K562 (cell line): ENCODE data around the gene IQCC. TPM values are rescaled to one million over a fixed set of nuclear protein-coding genes. Genes with fewer than 3 reads are reported as not detected.

Experiments used
- BCL6 ChIP-seq: fragments of 250-450 bp; sonication (Bioruptor Pico); IDR thresholded peaks from 2 replicates; pipeline ENCODE4 v1.4.0; 2020
- BRCA1 ChIP-seq, 2 experiments: fragments of 450-650 bp in 1 of 2; sonication (generic) in 1 of 2; formaldehyde crosslinking in 1 of 2; IDR thresholded peaks; 2 replicates each; pipeline versions ENCODE4 v1.5.0 to v1.6.1; 2017 to 2020; ENCODE audit warnings: mild to moderate bottlenecking in 1 of 2, missing genetic modification reagents in 1 of 2
- EZH2 ChIP-seq: IDR thresholded peaks from 2 replicates; pipeline ENCODE4 v1.6.1; 2012; ENCODE audit warnings: low read depth, mild to moderate bottlenecking, inconsistent platforms, low read length, borderline replicate concordance
- FOXA1 ChIP-seq: fragments of 450-650 bp; IDR thresholded peaks from 2 replicates; pipeline ENCODE4 v1.6.1; 2016; ENCODE audit warnings: mild to moderate bottlenecking, borderline replicate concordance
- FOXK2 ChIP-seq, 2 experiments: fragments of 450-650 bp; IDR thresholded peaks in 1 of 2; conservative IDR thresholded peaks in 1 of 2; 2 replicates each; pipeline ENCODE4 v1.6.1; 2016; ENCODE audit warnings: low read depth in 2 of 2, mild to moderate bottlenecking in 1 of 2
- MAZ ChIP-seq, 2 experiments: fragments of 450-650 bp in 1 of 2; sonication (generic) in 1 of 2; formaldehyde crosslinking; IDR thresholded peaks in 1 of 2; conservative IDR thresholded peaks in 1 of 2; 2 replicates each; pipeline versions ENCODE4 v1.4.0 to v1.5.0; 2020; ENCODE audit warnings: mild to moderate bottlenecking in 1 of 2, missing genetic modification reagents in 1 of 2
- MCM3 ChIP-seq: fragments of 450-650 bp; IDR thresholded peaks from 2 replicates; pipeline ENCODE4 v1.6.1; 2016
- MEF2A ChIP-seq: IDR thresholded peaks from 2 replicates; pipeline ENCODE4 v1.6.1; 2011; ENCODE audit warnings: low read depth, mild to moderate bottlenecking, low read length, moderate library complexity; ENCODE audit not compliant: control insufficient read depth
- MYC ChIP-seq, 2 experiments: fragments of 250-450 bp in 1 of 2; sonication (Bioruptor Pico) in 1 of 2; IDR thresholded peaks; 2 replicates each; pipeline versions ENCODE4 v1.5.1 to v1.6.1; 2012 to 2021; ENCODE audit warnings: low read depth in 2 of 2, borderline replicate concordance in 1 of 2, improper control_type of control experiment in 1 of 2, low read length in 1 of 2, mild to moderate bottlenecking in 1 of 2, moderate library complexity in 1 of 2
- PURB ChIP-seq: sonication (generic); formaldehyde crosslinking; IDR thresholded peaks from 2 replicates; pipeline ENCODE4 v1.9.0; 2021; ENCODE audit warnings: low read depth, mild to moderate bottlenecking, missing genetic modification reagents
- SMARCE1 ChIP-seq: fragments of 450-650 bp; IDR thresholded peaks from 2 replicates; pipeline ENCODE4 v1.7.1; 2016; ENCODE audit warnings: mild to moderate bottlenecking
- SP1 ChIP-seq: sonication (generic); formaldehyde crosslinking; IDR thresholded peaks from 2 replicates; pipeline ENCODE4 v1.8.1; 2022; ENCODE audit warnings: mild to moderate bottlenecking, missing genetic modification reagents
- UBTF ChIP-seq, 2 experiments: IDR thresholded peaks; 2 replicates each; pipeline ENCODE4 v1.6.1; 2012; ENCODE audit warnings: improper control_type of control experiment in 2 of 2, low read depth in 2 of 2, low read length in 2 of 2, borderline replicate concordance in 1 of 2
- ZNF277 ChIP-seq: fragments of 250-450 bp; sonication (Bioruptor Pico); IDR thresholded peaks from 2 replicates; pipeline ENCODE4 v1.8.0; 2022; ENCODE audit warnings: inconsistent platforms, mild to moderate bottlenecking, moderate library complexity, borderline replicate concordance
- polyA plus RNA-seq, 8 experiments: library from polyadenylated mRNA; depleted of rRNA in 4 of 8; stranded (reverse) in 5 of 8; unstranded in 3 of 8; fragments of >200 nt; fragmentation: Nextera tagmentation in 2 of 8; fragmentation: Illumina TruSeq in 1 of 8; extraction: Ambion mirVana in 2 of 8; extraction: Trizol in 1 of 8; gene quantifications; 2 replicates each; pipeline versions ENCODE4 v1.2.1 to v1.2.3, GENCODE V29; 2011 to 2014; ENCODE audit warnings: inconsistent platforms in 1 of 8, missing spikeins in 1 of 8
- total RNA-seq, 7 experiments: library from RNA; depleted of rRNA in 6 of 7; stranded (reverse); fragments of >200 nt in 6 of 7; fragmentation: Illumina TruSeq in 2 of 7; extraction: Trizol in 2 of 7; gene quantifications; 2 replicates each; pipeline versions ENCODE4 v1.2.1 to v1.2.3, GENCODE V29; 2011 to 2021; ENCODE audit warnings: low replicate concordance in 1 of 7
- TF ChIP-seq, protein P1 (sequence below): fragments of 450-650 bp; IDR thresholded peaks from 2 replicates; pipeline ENCODE4 v1.6.1; 2018; ENCODE audit not compliant: partially characterized antibody
- TF ChIP-seq, protein P2 (sequence below): IDR thresholded peaks from 2 replicates; pipeline ENCODE4 v1.6.1; 2016; ENCODE audit warnings: missing genetic modification characterization, missing compliant biosample characterization

Gene IQCC
- total and polyA plus RNA-seq, 9 of the 15 experiments (the other 6 are each of a cell fraction or from before 2014, with no cell fraction given): 8.1 to 16.5 (median 10.7) TPM

GRCh38 chr1:32221980-32222755 is 16.7 kb downstream of the IQCC start, which contains the start of the genes EIF3I and TMEM234 (continued):
- TF ChIP-seq, protein P1, sequence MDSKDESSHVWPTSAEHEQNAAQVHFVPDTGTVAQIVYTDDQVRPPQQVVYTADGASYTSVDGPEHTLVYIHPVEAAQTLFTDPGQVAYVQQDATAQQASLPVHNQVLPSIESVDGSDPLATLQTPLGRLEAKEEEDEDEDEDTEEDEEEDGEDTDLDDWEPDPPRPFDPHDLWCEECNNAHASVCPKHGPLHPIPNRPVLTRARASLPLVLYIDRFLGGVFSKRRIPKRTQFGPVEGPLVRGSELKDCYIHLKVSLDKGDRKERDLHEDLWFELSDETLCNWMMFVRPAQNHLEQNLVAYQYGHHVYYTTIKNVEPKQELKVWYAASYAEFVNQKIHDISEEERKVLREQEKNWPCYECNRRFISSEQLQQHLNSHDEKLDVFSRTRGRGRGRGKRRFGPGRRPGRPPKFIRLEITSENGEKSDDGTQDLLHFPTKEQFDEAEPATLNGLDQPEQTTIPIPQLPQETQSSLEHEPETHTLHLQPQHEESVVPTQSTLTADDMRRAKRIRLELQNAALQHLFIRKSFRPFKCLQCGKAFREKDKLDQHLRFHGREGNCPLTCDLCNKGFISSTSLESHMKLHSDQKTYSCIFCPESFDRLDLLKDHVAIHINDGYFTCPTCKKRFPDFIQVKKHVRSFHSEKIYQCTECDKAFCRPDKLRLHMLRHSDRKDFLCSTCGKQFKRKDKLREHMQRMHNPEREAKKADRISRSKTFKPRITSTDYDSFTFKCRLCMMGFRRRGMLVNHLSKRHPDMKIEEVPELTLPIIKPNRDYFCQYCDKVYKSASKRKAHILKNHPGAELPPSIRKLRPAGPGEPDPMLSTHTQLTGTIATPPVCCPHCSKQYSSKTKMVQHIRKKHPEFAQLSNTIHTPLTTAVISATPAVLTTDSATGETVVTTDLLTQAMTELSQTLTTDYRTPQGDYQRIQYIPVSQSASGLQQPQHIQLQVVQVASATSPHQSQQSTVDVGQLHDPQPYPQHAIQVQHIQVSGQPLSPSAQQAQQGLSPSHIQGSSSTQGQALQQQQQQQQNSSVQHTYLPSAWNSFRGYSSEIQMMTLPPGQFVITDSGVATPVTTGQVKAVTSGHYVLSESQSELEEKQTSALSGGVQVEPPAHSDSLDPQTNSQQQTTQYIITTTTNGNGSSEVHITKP: no peak
- TF ChIP-seq MEF2A (no peak), FOXK2 (conservative IDR thresholded peaks at IDR 0.05 in 1 of 2, IDR thresholded peaks at IDR 0.05 in 1 of 2; ENCODE audit: low read depth in 2 of 2) (peak; percentile 24 to 78; a peak in 2 of 4 replicates), BCL6 (CRISPR knock-in tag) (no peak), SP1 (CRISPR knock-in tag) (peak; percentile 89), BRCA1 (IDR thresholded peaks at IDR 0.05) (no peak), BRCA1 (CRISPR knock-in tag; IDR thresholded peaks at IDR 0.05) (no peak), PURB (CRISPR knock-in tag) (no peak), MCM3 (no peak), UBTF (IDR thresholded peaks at IDR 0.05; ENCODE audit: borderline replicate concordance in 1 of 2, low read depth in 2 of 2, low read length in 2 of 2) (no peak), SMARCE1 (no peak), ZNF277 (no peak), MAZ (CRISPR knock-in tag; conservative IDR thresholded peaks at IDR 0.05 in 1 of 2, IDR thresholded peaks at IDR 0.05 in 1 of 2) (peak; percentile 64 to 73), FOXA1 (no peak), MYC (IDR thresholded peaks at IDR 0.05; ENCODE audit: low read depth, low read length) (peak; percentile 94), MYC (CRISPR knock-in tag; IDR thresholded peaks at IDR 0.05; ENCODE audit: borderline replicate concordance, low read depth) (no peak), EZH2 (no peak)
- TF ChIP-seq, protein P2, sequence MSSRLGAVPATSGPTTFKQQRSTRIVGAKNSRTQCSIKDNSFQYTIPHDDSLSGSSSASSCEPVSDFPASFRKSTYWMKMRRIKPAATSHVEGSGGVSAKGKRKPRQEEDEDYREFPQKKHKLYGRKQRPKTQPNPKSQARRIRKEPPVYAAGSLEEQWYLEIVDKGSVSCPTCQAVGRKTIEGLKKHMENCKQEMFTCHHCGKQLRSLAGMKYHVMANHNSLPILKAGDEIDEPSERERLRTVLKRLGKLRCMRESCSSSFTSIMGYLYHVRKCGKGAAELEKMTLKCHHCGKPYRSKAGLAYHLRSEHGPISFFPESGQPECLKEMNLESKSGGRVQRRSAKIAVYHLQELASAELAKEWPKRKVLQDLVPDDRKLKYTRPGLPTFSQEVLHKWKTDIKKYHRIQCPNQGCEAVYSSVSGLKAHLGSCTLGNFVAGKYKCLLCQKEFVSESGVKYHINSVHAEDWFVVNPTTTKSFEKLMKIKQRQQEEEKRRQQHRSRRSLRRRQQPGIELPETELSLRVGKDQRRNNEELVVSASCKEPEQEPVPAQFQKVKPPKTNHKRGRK (tag): no peak
